CD4-positive, alpha-beta T cell treated with Interleukin-17A for 1 hour (primary cell): Measurements from ENCODE around the gene ST14.
A peak's percentile ranks its signal among the peaks of the same experiment; 100 is the strongest.
"Not testable (repeated sequence)": the region's sequence is repeated elsewhere in the genome, so short reads cannot be mapped to it uniquely, and the experiment has no call there.

Experiments used
- DNase-seq: peaks from one replicate; pipeline ENCODE4 v3.0.0-alpha.2; 2020

ST14 gene

DNA sequence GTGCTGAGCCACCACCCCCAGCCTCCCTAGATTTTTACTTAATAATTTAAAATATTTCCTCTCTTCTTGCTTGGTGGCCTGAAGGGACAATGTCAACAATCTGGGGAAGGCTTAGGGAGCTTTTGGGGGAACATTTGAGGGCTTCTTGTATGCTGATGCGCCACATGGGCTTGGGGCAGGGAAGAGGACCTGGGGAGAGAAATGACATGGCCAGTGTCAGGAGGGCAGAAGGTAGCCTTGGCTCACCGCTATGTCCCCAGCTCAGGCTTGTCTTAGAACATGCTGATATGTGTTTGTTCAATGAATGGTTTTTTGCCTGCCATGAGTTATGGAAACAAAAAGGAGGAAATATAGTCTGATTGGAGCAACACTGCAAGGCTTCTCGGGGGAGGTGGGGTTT is 51.6 kb downstream of the ST14 start:
- DNase-seq, result no peak

DNA sequence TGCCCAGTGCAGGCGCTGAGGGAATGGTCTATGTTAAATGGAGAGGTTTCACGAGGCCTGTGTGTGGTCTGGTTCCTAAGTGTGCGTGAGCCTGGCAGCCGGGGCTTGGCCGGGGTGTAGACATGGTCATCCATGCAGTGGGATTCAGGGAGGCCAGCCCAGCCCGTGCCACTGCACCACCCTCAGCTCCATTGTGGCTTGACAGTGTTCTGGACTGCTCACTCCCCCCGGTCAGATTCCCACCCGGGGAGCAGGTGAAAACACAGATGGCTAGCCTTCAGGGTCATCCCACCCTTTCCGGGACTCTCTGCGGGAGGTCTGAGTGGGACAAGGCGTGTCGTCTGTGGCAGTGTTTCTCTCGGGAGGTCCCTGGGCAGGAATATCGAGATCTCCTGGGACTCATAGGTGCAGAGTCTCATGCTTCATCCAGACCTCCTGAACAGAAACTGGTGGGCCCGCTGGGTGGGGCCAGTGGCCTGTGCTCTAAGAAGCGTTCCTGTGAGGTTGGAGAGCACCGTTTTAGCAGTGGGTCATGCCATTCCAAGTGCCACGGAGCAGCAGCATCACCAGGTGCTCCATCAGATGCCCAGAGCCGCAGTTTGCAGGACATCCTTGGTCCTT is 52.3 kb downstream of the ST14 start:
- no peak for DNase-seq

DNA sequence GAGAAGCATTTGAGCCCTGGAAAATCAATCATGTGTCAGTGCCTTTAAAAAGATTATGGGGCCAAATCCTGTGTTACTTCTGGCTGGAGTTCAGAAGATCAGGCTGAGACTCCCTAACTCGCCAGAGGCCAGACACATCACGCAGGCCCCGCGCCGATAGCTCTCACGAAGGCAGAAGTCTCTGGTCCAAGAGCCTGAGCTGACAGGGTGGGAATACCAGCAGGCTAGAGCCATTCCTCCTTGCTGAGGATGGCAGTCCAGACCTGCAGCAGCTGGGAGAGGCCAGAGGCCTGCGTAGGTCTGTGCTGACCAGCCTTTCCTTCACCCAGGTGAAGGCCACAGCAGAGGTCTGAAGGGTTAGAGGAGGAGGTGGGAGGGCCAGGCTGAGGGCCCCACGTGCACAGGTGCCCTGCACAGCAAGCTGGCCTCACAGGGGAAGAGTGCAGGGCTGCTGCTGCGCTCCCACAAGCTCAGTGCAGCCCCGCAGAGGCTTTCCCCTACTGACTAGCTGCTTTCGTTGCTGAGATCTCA is 52.9 kb downstream of the ST14 start:
- DNase-seq, result no peak

DNA sequence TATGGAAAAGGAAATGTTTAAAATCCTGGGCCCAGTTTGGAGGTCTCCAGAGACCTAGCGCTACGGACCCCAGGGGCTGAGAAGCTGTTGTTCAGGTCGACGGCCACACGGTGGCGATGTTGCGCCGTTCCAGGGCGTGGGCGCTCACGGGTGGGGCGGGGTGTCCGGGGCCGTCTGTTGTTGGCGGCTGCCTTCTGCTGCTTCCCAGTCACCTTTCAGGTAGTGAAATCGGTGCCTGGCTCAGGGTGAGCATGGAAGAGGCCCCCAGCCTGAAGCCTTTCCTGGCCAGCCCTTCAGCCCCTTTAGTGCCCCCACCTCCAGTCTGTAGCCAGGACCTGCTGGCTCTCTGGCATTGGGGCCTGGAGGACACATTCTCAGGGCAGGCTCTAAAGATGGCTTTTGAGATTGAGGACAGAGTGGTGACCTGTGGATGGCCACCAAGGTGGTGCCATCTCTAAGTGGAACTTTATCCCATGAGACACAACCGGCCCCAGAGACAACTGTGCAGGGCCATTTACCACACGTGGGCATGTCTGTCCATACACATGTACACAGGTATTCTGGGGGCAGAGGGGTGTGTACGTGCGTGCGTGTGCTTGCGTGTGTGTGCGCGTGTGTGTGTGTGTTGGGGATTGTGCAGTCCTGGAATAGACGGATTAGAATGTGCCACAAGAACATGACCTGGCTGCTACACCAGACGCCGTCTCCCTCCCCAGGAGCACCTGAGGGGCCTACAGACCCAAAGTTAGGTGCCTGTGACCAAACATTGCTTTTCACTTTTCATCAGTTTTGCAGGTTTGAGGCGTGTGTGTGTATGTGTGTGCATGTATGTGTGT is 53.8 kb downstream of the ST14 start:
- peak; percentile 68 for DNase-seq

DNA sequence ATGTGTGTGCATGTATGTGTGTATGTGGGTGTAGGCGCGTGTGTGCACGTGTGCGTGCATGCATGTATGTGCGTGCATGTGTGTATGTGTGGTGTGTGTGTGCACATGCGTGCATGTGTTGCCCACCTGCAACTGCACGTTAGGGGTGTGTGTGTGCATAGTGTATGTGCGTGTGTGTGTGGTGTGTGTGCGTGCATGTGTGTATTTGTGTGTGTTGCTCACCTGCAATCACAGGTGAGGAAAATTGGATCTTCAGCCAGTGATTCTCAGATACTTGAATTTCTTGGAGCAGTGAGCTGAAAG is 54.3 kb downstream of the ST14 start:
- no peak for DNase-seq

DNA sequence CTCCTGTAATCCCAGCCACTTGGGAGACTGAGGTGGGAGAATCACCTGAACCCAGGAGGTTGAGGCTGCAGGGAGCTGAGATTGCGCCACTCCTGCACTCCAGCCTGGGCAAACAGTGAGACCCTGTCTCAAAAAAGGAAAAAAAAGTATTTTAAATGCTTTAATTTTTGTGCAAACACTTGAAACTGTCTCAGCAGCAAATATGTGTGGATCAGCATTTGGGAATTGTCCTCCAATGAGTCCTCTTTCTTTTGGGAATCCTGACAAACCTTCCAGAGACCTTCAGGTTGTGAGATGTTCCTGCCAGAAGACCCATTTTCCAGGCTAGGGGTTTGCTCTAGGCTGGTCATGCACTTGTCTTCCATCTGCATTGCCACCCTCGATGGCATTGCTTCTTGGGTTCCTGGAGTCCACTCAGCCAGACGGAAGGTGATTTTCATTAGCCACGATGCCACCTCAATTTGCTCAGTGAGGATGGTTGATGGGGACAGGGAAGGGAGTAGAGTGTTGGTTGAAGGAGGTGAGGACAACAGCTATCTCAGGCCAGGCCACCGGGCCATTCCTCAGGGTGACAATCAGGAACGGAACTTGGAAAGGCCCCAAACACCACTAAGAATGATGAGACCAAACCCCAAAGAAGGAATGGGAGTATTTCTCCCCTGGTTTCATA is 55.4 kb downstream of the ST14 start:
- no peak for DNase-seq

DNA sequence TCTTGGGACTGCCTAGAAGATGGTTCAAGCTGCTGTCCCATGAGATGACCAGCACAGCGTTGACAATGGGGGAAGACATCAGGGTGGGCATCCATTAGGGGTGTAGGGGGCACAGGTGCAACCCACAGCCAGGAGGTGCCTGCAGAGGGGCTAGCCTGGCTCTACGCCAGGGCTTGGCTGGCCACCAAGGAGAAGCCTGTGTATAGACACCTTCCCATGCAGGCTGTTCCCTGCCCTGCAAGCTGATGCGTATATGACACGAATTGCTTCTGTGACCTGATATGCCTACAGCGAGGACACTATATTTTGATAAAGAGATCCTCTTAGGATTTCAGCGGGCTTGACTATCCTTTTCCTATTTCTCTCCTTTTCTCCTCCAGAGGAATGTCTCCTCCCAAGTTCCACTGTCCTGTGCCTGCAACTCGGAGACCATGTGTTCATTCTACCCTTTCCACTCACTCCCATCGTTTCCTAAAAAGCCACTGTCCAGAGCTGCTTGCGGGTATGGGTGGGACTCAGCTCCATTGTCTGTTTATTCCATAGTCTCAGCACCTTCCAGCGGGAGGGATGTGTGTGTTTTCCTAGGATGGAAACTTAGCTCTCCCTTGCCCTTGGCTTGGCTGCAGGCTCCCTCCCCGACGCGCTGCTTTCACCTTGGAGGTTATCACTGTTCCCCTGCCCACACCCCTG is 56.1 kb downstream of the ST14 start:
- DNase-seq, result no peak

DNA sequence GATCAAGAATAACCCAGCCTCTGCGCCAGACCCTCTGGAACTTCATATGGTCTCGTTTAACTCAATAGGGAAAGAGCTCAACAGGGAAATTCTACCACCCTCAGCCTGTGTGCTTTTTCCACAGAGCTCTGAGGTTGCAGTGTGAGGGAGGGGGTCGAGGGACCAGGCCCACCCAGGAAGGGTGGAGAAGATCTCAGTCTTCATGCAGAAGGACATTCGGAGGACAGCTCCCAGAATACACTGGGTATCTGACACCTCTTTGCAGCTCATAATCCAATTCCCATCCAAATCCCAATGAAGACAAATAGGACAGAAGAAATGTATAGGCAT is 56.6 kb downstream of the ST14 start:
- no peak for DNase-seq

DNA sequence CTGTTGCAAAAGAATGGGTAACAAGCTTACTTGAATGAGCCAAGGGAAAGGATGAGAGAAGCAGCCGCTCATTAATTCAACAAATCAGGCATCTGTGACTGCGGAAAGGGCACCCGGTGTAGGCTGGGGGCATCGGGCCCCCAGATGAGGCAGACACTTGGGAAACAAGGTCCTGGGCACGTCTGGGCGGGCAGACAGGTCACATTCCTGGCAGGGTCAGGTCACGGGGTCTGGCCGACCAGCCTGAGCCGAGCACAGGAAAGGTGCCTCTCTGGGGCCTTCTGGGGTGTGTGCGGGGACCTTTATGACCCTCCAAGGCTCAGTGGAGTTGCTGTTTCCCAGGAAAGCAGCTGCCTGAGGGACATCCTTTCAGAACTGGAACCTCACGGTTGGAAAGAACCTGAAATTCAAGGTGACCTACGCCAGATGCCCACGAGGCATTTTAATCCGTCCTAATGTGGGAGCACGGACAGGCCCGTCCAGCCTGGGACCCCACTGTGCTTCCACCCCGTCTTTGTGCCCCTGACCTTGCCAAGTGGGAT is 57.1 kb downstream of the ST14 start:
- no peak for DNase-seq

DNA sequence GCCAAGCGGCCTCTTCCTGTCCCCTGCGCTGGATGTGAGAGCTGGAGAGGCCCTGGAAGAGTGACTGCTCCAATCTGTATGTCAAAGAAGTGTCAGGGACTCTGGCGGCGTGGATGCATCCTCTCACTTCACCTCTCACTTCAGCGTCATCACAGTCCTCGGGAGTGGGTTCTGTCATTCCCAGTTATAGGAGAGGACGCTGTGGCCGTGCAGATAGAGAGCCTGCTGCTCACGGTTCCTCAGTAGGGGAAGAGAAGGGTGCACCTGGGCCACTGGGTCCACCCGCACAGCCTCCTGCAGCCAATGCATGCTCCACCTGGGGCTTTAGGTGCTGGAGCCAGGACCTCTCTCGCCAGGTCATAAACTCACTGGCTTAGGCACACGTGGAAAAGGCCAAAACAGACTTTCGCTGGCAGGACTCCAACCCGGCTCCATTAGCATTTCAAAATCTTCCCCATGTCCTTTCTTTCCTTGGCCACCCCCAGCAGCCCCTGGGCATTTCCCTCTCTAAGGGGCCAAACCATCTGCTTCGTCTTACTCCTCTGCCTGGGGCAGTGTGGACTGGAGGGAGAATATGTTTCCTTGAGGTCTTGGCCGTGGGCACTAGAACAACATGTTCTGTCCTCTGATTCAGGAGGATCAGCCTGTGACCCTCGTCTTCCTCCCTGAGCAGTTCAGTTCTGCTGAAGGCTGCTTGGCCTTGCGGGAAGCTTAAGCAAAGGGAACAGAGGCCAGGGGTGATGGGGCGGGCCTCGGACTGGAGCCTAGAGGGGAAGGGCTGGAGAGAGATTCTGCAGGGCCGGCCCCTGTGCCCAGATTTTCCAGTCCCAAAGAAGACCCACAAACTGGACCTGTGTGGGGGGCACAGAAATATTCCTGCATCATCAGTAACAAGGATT is 57.8 kb downstream of the ST14 start:
- no peak for DNase-seq

DNA sequence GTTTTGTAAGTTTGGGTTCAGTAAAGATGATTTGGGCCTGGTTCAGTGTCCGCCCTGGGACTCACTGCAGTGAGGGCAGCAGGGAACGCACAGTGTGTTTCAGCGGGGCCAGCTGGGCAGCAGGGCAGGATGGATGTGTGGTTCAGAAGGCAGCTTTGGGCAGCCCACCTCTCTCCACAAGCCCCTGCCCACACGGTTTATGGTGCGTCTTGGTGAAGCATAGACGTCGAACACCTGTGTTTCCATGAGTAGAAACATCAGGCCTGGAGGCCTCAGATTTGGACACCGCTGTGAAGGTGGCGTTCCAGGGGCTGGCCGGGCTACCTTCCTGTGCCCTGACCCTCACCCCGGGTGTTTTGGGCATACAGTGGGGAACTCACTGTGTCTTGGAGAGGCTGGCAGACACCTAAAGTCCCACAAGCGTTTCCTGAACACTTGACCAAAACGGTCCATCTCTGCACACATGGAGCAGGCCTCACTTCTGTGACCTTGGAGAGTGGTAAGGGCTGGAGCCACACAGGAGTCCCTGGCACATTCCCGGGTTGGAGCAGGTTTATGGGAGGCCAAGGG is 59.0 kb downstream of the ST14 start:
- DNase-seq, result no peak

DNA sequence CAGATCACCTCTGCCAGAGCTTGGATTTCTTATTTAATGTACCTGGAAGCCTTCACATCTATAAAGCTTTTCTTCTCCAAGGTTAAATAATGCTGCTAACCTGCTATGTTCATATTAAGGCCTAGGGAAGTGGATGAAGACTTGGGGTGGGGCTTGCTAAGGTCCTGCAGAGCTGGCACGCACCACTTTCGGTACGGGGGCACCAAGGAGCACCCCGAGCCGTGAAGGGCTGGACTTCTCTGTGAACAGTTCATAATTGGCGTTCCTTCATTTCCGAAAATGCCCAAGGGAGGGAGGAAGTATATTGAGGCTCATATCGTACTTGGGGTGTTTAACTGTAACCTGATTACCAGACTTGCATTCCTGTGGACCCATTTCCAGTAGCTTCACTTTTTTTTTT is 59.6 kb downstream of the ST14 start:
- DNase-seq, result no peak

DNA sequence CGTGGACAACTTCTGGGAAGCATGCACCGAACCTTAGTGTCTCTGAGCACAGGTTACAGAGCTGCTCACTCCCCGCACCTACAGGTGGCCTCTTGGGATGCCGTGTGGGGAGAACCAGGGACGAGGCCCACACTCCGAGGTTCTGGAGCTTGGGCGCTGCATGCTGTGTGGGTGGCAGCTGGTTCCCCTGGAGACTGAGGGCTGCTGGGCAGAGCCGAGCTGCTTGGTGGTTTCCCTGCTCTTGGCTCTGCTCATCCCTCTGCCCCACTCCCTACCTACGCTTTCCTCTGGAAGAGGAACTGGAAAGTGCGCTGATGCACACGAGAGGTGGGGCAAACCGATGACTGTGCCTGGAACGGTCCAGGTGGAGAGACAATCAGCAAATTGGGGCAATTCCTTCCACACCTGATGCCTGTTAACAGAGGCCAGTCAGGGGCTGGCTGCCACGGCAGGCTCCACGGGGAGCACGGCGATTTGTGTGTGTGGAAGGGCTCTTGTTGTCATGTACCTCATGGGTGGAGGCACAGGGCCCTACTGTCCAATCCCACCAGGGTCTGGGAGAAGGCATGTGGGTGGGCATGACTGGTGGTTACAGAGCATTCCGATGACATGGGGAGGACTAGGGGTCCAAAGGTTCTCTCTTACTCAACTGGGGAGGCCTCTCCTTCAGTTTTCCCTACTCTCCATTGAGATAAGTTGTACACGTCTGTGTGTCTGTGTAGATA is 60.9 kb downstream of the ST14 start:
- no peak for DNase-seq

DNA sequence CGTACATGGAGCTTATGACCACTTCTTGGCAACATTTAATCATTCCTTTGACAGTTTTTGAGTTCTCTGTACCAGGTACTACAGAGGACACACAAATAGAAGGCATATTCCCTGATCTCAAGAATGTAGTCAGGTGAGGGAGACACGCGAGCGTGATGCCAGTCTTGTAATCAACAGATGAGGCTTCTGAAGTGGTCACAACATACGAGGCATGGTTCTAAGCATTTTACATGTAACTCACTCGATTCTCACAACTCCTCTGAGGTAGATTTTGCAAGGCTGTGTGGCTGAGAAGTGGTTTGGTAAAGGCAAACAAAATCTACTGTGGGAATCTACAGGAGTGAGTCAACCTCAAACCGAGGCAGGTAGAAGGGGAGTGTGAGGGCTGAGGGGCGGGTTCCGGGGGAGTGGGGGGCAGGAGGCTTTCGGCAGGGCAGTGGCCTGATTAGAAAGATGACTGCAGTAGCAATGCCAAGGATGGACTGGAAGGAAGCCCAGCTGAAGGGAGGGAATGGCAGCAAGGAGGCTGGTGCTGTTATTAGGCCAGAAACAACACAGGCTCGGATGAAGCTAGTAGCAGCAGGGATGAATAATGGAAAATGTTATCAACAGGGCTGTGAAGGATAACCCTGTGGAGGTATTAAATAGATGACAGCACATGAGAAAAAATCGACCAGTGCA is 63.8 kb downstream of the ST14 start:
- DNase-seq, result peak; percentile 4

DNA sequence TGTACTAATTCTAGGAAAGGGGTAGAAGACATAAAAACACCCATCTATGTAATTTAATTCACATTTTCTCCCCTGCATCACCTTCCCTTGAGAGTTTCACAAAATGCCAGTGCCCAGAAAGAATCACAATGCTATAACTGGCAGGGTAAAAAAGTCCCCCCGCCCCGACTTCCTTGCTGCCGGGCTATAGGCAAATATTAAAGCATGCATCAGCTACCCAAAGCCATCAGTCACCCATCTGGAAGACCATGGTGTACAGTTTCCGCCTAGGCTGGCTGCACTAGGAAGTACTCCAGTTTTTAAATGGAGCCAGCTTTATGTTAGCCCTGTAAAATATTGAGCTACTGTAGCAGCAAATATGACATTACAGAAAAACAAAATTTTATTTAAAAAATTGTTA is 67.8 kb downstream of the ST14 start:
- no peak for DNase-seq

DNA sequence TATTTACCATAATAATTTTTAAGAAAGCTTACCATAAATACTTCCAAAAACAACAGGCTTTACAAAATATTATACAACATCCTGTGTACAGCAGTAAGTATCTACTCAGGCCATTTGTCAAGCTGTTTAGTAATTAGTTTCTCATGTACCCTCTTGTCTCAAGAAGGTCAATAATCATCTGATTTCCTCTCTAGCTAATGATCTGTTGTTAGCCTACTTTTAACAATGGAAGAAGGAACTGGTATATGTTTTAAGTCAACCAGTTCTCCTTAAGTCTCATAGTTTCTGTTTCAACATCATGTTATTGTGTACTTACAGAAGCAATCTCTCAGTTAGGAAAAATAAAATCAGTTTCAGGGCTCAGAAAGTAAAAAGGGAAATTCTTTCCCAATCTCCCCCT is 73.9 kb downstream of the ST14 start:
- DNase-seq, result not testable (repeated sequence)

DNA sequence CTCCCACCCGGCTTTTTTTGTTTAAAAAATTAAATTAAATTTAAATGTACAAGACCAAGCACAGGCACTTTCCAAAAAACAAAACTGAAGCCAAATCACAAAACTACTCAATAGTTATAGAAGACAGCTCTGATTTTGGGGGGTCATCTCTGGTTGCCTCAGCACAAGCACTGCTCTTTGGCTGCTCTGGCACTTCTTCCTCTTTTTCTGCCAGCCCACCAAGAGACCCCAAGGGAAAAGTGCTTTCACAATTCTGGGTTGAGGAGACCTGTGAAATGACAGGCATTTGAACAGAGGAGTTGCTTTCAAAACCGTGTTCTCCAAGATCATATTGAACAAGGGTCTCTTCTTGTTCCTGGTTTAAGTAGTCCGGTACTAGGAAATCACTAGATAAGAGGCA is 74.3 kb downstream of the ST14 start:
- DNase-seq, result not testable (repeated sequence)

DNA sequence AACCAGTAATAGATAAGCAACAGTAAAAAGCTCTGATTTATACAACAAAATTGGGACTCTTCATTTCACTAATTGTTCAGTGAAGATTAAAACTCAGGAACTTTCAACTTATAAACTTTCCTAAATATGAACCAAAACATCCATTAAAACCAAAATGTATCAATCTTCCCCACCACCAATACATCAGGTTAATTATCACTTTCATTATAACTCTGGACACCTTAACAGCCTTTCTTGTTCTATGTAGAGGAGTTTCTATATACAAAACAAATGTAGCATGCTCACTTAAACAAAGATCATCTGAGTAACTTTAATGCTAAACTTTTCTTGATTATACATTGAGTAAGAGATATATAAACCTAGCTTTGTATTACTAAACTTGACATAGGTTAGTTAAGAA is 74.7 kb downstream of the ST14 start:
- DNase-seq, result no peak

DNA sequence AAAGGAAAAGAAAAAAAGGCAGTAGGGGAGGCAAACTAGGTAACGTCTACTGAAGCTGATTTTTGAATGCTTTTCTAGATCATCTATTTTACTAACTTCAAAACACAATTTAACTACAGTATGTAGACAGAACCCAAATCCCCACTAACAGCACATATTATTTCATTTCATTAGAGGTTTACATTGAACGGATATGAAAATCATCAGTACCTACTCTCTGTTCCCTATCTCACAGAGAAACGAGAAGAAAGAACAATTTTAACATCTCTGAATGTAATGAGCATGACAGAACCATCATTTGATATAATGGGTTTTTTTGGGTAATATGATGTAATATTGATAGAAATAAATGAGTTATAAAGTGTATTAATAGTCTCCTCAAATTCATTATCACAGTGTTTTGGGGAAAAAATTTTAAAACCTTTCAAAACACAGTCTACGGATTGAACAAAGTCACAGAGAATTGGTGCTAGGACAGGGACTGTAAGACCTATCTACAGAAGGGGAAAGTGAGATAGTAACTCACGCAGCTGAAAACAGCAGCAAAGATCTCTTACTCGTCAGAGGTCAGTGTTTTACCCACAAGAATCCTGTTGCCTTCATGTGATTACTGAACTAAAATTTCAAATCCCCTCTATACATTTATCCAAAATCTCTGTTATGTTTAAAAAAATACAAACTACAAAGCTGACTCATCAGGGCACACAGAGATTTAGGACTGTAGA is 77.9 kb downstream of the ST14 start:
- no peak for DNase-seq

DNA sequence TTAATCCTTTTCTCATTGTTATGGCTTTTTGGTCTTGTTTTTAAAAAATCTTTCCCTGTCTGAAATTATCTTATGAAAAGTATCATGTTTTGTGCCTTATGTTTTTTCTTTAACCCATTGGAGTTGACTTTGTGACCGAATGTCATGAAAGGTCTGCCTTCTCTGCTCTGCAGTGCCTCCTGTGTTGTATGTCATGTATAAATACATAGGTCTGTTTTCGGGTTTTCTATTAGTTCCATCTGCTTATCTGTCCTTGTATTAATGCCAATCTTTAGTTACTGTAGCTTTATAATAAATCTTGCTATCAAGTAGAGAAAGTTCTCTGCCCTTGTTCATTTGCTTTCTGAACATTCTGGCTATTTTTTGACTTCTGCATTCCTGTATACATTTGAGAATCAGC is 82.1 kb downstream of the ST14 start:
- no peak for DNase-seq
